Measurements from ENCODE around the gene IFNA13. TPM values are rescaled to one million over a fixed set of nuclear protein-coding genes. Genes with fewer than 3 reads are reported as not detected.

Gene IFNA13
- total and polyA plus RNA-seq, 2 donors (not counting 3 experiments of a cell fraction or from before 2014, with no cell fraction given) = not detected

- H3K36me3 ChIP-seq (ENCODE audit: control insufficient read depth in 2 of 2, extremely low read depth in 1 of 2, insufficient read depth in 2 of 2, low read length in 2 of 2) = no peaks in the 10 kb centered on the region
- DNase-seq (ENCODE audit: low read depth, low spot score) = no peak
- H3K4me3 ChIP-seq (replicated peaks in 1 of 3; ENCODE audit: insufficient read depth in 1 of 3, low read depth in 1 of 3, low read length in 3 of 3) = no peak overlapping the region
- ChIA-PET CTCF (interaction anchor here (1.0 kb wide), 1 partner anchor 38 kb away, joined by 4 read pairs; no protein-coding TSS in a partner anchor), POLR2A (no interaction called here)
- no peak for TF ChIP-seq JUN (IDR thresholded peaks at IDR 0.05; ENCODE audit: borderline replicate concordance, insufficient read depth, insufficient read length, low read depth)
- TF ChIP-seq MYC (IDR thresholded peaks at IDR 0.05; ENCODE audit: low read depth, low read length) = no peak
- TF ChIP-seq MAX (IDR thresholded peaks at IDR 0.05; ENCODE audit: insufficient read depth, insufficient read length) = no peak
- no peak for TF ChIP-seq GATA2 (IDR thresholded peaks at IDR 0.05; ENCODE audit: insufficient read depth, insufficient read length, low read depth, low read length)
- TF ChIP-seq POLR2AphosphoS5 (IDR thresholded peaks at IDR 0.05; ENCODE audit: insufficient read depth, low read depth, low read length) = no peak
- TF ChIP-seq FOS (IDR thresholded peaks at IDR 0.05; ENCODE audit: borderline replicate concordance, insufficient read depth, low read length) = no peak
- TF ChIP-seq CTCF (IDR thresholded peaks at IDR 0.05; ENCODE audit: extremely low read depth in 1 of 2, insufficient read depth in 1 of 2, low read depth in 1 of 2, low read length in 2 of 2) = no peak
- TF ChIP-seq POLR2A (IDR thresholded peaks at IDR 0.05; ENCODE audit: low read depth, low read length) = no peak
- TF ChIP-seq EZH2 (IDR thresholded peaks at IDR 0.05; ENCODE audit: borderline replicate concordance, low read depth, low read length, severe bottlenecking) = no peak
- peaks cover 7 to 19% of the 10 kb centered on the region in 2 experiments for H3K27me3 ChIP-seq (ENCODE audit: control insufficient read depth in 2 of 2, insufficient read depth in 2 of 2, low read length in 2 of 2)
- H3K4me1 ChIP-seq (ENCODE audit: control insufficient read depth, extremely low read depth, insufficient read depth, low read length) = no peaks in the 10 kb centered on the region
- H3K9me1 ChIP-seq (replicated peaks; ENCODE audit: control insufficient read depth, extremely low read depth, insufficient read depth, low read length) = no peaks in the 10 kb centered on the region
- FAIRE-seq = no peak
- no peak overlapping the region for H2AFZ ChIP-seq (ENCODE audit: low read depth, low read length)
- no peaks in the 10 kb centered on the region for H3K9me3 ChIP-seq (replicated peaks; ENCODE audit: control insufficient read depth, insufficient read depth, low read length)
- BruUV-seq (replicated peaks) = no TSS peak
- H3K9ac ChIP-seq (replicated peaks; ENCODE audit: extremely low read depth, insufficient read depth, low read length) = no peak overlapping the region
- H3K79me2 ChIP-seq (ENCODE audit: control insufficient read depth, insufficient read depth, low read length) = no peaks in the 10 kb centered on the region
- no peak overlapping the region for H3K27ac ChIP-seq (ENCODE audit: insufficient read depth, low read depth, low read length)
- intact Hi-C loops (cut with micrococcal nuclease) (no loop called here), dilution Hi-C loops (cut with MboI; ENCODE audit: extremely low pct_ligation_motif_present, low sequenced_read_pairs) (no loop called here)
- H3K4me2 ChIP-seq (ENCODE audit: insufficient read depth, low read length) = no peak overlapping the region
- H4K20me1 ChIP-seq (replicated peaks; ENCODE audit: control insufficient read depth, extremely low read depth, insufficient read depth, low read length) = no peaks in the 10 kb centered on the region
These were observed 10.1 kb downstream of the IFNA13 start for GRCh38 chr9:21357479-21358460.
